Measurements from ENCODE around the gene MAD1L1. TPM values are rescaled to one million over a fixed set of nuclear protein-coding genes. Genes with fewer than 3 reads are reported as not detected.

The MAD1L1 gene
- total and polyA plus RNA-seq, 8 donors: 12.8 to 469 (median 27.3) TPM

GRCh38 chr7:2006921-2007381, 225.8 kb downstream of the MAD1L1 start:
- no peaks in the 10 kb centered on the region for H3K9me3 ChIP-seq
- H3K36me3 ChIP-seq: peaks cover 0 to 13% (median 10%) of the 10 kb centered on the region in 4 donors
- intact Hi-C loops (cut with DNase I; ENCODE audit: low total_unique reads): no loop called here
- H3K4me3 ChIP-seq: no peak overlapping the region
- no peak for TF ChIP-seq POLR2AphosphoS5 (IDR thresholded peaks at IDR 0.05)
- no peak for TF ChIP-seq EP300 (IDR thresholded peaks at IDR 0.05)
- no peak for TF ChIP-seq POLR2A (IDR thresholded peaks at IDR 0.05)
- TF ChIP-seq CTCF (IDR thresholded peaks at IDR 0.05): no peak
- H3K4me1 ChIP-seq: no peaks in the 10 kb centered on the region
- DNase-seq: no peak
- no peaks in the 10 kb centered on the region for H3K27me3 ChIP-seq
- 90 to 94% (median 93%) methylated on average over 20 to 22 of the region's 22 CpGs for WGBS, 5 donors
- H3K27ac ChIP-seq: no peak overlapping the region

DNA sequence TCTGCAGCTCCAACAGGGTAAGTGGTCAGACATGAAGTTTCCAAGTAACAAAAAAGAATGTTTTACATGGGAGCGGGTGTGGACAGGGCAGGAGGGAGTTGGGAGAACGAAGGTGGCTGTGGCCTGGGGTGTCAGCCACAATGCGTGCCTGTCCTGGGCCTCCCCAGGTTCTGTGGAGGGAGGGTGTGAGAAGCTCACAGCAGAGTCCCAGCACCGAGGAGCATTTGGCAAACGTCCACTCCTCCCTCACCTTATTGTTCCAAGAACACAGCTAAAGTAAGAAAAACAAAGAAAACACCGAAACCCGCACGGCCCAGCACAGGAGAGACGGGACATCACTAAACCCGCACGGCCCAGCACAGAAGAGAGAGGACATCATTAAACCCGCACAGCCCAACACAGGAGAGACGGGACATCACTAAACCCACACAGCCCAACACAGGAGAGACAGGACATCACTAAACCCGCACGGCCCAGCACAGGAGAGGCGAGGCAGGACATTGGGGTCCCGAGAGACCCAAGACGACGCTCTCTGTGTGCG, 226.4 kb downstream of the MAD1L1 start:
- Histone ChIP-seq H3K4me3 (no peak overlapping the region), H3K27ac (no peak overlapping the region), H3K9me3 (no peaks in the 10 kb centered on the region), H3K27me3 (no peaks in the 10 kb centered on the region), H3K36me3 (peaks cover 0 to 17% (median 12%) of the 10 kb centered on the region in 4 donors), H3K4me1 (no peaks in the 10 kb centered on the region)
- no peak for DNase-seq
- 74 to 84% (median 84%) methylated on average over 20 of the region's 20 CpGs for WGBS, 5 donors
- intact Hi-C loops (cut with DNase I; ENCODE audit: low total_unique reads): no loop called here
- no peak for TF ChIP-seq EP300 (IDR thresholded peaks at IDR 0.05)
- TF ChIP-seq POLR2A (IDR thresholded peaks at IDR 0.05): no peak
- no peak for TF ChIP-seq POLR2AphosphoS5 (IDR thresholded peaks at IDR 0.05)
- TF ChIP-seq CTCF (IDR thresholded peaks at IDR 0.05): no peak

DNA sequence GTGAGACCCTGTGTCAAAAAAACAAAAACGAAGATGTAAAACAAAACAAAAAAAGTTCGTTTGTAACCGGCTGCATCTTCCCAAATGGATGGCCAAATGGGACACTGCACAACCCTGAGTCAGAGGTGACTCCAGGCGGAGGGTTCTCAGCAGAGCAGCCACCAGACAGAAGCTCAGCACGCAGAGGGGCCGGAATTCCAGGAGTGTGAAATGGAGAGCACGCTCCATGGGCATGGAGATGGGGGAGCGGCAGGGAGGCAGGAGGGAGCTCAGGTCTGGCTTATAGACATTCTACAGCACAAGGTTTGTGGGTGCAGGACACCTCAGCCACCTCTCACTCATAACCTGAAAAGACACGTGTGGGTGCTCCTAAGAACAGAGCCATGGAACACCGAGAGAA, 227.0 kb downstream of the MAD1L1 start:
- Histone ChIP-seq H3K4me1 (no peaks in the 10 kb centered on the region), H3K27me3 (no peaks in the 10 kb centered on the region), H3K27ac (no peak overlapping the region), H3K9me3 (no peaks in the 10 kb centered on the region), H3K4me3 (no peak overlapping the region), H3K36me3 (peaks cover 0 to 20% (median 14%) of the 10 kb centered on the region in 4 donors)
- TF ChIP-seq EP300 (IDR thresholded peaks at IDR 0.05): no peak
- TF ChIP-seq CTCF (IDR thresholded peaks at IDR 0.05): no peak
- TF ChIP-seq POLR2A (IDR thresholded peaks at IDR 0.05): no peak
- TF ChIP-seq POLR2AphosphoS5 (IDR thresholded peaks at IDR 0.05): no peak
- intact Hi-C loops (cut with DNase I; ENCODE audit: low total_unique reads): no loop called here
- DNase-seq: no peak
- WGBS, 5 donors: 91 to 96% (median 94%) methylated on average over 10 of the region's 10 CpGs

DNA sequence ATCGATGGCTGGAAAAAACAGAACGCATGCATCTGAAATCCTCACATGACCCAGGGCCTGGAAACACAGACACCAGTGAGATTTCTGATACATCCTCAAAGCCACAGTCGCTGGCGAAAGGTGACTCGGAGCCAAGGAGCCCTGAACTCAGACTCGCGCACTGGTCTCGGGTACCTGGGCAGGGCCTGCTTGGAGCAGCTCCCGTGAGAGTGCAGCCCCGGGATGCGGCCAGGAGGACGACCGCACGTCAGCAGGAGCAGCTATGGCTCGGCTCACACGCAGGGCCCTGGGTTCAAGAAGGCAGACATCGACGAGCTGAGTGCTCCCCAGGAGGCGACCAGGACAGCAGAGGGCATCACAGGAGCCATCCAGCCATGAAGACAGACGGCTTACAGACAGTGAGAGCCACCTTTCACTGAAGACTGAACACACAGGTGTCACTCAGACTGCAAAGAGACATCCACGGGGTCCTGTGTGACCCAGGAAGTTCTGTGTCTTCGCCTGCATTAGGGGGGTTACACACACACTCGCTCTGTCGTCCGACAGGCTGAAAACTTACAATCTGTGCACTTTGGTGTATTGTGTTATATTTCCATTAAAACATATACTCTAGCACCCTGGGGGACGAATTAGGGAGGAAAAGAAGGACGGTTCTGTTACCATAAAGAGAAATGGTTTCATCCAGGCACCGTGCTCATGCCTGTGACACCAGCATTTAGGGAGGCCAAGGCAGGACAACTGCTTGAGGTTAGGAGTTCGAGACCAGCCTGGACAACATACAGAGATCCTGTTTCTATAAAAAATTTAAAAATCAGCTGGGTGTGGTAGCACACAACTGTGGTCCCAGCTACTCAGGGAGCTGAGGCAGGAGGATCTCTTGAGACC, 227.7 kb downstream of the MAD1L1 start:
- no peak for DNase-seq
- 92 to 95% (median 94%) methylated on average over 18 to 29 of the region's 29 CpGs for WGBS, 5 donors
- intact Hi-C loops (cut with DNase I; ENCODE audit: low total_unique reads): no loop called here
- peaks cover 0 to 22% (median 16%) of the 10 kb centered on the region in 4 donors for H3K36me3 ChIP-seq
- no peak overlapping the region for H3K27ac ChIP-seq
- no peaks in the 10 kb centered on the region for H3K9me3 ChIP-seq
- H3K27me3 ChIP-seq: no peaks in the 10 kb centered on the region
- no peaks in the 10 kb centered on the region for H3K4me1 ChIP-seq
- TF ChIP-seq POLR2AphosphoS5 (IDR thresholded peaks at IDR 0.05): no peak
- TF ChIP-seq EP300 (IDR thresholded peaks at IDR 0.05): no peak
- TF ChIP-seq CTCF (IDR thresholded peaks at IDR 0.05): no peak
- TF ChIP-seq POLR2A (IDR thresholded peaks at IDR 0.05): no peak
- no peak overlapping the region for H3K4me3 ChIP-seq
